Measurements from ENCODE around the gene TEN1. TPM values are rescaled to one million over a fixed set of nuclear protein-coding genes. Genes with fewer than 3 reads are reported as not detected.

The TEN1 gene
- total and polyA plus RNA-seq, 2 of the 13 experiments (the other 11 are each of a cell fraction or from before 2014, with no cell fraction given) = 18.0 to 21.3 TPM

DNA sequence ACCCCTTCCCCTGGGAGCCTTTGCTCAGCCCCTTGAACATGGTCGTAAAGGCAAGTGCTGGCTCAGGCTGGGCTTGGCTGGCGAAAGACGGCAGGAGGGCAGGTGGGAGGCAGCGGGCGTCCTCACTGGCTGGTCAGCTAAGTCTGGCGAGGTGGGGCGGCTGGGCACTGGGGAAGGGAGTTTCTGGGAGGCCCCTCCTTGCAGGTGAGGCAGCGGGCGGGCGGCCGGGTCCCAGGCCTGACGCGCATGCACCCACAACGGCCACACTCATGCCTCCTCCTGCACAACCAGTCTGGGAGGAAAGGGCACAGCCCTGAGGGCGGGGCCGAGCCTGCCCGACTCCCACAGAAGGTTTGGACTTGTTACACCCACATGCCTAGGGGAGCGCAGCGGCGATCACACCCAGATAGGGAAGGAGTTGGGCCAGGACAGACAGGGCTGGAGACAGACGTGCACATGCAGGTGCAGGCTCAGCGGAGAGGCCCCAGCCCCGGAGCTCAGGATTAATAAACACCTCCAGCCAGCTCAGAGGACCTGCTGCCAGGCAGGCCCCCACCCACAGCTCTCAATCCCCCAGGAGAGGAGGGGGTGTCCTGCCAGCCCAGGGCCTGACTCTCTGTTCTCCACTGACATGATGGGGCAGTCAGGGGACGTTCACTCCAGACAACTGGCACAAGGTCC lies 48.3 kb downstream of the TEN1 start, which contains the start of gene EVPL (continued):
- TF ChIP-seq, protein P1, sequence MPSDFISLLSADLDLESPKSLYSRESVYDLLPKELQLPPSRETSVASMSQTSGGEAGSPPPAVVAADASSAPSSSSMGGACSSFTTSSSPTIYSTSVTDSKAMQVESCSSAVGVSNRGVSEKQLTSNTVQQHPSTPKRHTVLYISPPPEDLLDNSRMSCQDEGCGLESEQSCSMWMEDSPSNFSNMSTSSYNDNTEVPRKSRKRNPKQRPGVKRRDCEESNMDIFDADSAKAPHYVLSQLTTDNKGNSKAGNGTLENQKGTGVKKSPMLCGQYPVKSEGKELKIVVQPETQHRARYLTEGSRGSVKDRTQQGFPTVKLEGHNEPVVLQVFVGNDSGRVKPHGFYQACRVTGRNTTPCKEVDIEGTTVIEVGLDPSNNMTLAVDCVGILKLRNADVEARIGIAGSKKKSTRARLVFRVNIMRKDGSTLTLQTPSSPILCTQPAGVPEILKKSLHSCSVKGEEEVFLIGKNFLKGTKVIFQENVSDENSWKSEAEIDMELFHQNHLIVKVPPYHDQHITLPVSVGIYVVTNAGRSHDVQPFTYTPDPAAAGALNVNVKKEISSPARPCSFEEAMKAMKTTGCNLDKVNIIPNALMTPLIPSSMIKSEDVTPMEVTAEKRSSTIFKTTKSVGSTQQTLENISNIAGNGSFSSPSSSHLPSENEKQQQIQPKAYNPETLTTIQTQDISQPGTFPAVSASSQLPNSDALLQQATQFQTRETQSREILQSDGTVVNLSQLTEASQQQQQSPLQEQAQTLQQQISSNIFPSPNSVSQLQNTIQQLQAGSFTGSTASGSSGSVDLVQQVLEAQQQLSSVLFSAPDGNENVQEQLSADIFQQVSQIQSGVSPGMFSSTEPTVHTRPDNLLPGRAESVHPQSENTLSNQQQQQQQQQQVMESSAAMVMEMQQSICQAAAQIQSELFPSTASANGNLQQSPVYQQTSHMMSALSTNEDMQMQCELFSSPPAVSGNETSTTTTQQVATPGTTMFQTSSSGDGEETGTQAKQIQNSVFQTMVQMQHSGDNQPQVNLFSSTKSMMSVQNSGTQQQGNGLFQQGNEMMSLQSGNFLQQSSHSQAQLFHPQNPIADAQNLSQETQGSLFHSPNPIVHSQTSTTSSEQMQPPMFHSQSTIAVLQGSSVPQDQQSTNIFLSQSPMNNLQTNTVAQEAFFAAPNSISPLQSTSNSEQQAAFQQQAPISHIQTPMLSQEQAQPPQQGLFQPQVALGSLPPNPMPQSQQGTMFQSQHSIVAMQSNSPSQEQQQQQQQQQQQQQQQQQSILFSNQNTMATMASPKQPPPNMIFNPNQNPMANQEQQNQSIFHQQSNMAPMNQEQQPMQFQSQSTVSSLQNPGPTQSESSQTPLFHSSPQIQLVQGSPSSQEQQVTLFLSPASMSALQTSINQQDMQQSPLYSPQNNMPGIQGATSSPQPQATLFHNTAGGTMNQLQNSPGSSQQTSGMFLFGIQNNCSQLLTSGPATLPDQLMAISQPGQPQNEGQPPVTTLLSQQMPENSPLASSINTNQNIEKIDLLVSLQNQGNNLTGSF (CRISPR knock-in tag; IDR thresholded peaks at IDR 0.05) = peak; percentile 33; the same call in 1 of the 2 replicates
- TF ChIP-seq RBFOX2 (IDR thresholded peaks at IDR 0.05; ENCODE audit: low read depth, low read length) = peak; percentile 78
- peak; percentile 72 for TF ChIP-seq SALL1 (CRISPR knock-in tag; IDR thresholded peaks at IDR 0.05)
- no peak for TF ChIP-seq CBFB (CRISPR knock-in tag; IDR thresholded peaks at IDR 0.05)
- no peak for TF ChIP-seq ATRX (CRISPR knock-in tag; IDR thresholded peaks at IDR 0.05; ENCODE audit: borderline replicate concordance)
- TF ChIP-seq CREM (IDR thresholded peaks at IDR 0.05) = no peak
- no peak for TF ChIP-seq CREM (CRISPR knock-in tag; IDR thresholded peaks at IDR 0.05)
- no peak for TF ChIP-seq TCF12 (IDR thresholded peaks at IDR 0.05)
- TF ChIP-seq TCF12 (CRISPR knock-in tag; IDR thresholded peaks at IDR 0.05) = no peak
- TF ChIP-seq, protein P2, sequence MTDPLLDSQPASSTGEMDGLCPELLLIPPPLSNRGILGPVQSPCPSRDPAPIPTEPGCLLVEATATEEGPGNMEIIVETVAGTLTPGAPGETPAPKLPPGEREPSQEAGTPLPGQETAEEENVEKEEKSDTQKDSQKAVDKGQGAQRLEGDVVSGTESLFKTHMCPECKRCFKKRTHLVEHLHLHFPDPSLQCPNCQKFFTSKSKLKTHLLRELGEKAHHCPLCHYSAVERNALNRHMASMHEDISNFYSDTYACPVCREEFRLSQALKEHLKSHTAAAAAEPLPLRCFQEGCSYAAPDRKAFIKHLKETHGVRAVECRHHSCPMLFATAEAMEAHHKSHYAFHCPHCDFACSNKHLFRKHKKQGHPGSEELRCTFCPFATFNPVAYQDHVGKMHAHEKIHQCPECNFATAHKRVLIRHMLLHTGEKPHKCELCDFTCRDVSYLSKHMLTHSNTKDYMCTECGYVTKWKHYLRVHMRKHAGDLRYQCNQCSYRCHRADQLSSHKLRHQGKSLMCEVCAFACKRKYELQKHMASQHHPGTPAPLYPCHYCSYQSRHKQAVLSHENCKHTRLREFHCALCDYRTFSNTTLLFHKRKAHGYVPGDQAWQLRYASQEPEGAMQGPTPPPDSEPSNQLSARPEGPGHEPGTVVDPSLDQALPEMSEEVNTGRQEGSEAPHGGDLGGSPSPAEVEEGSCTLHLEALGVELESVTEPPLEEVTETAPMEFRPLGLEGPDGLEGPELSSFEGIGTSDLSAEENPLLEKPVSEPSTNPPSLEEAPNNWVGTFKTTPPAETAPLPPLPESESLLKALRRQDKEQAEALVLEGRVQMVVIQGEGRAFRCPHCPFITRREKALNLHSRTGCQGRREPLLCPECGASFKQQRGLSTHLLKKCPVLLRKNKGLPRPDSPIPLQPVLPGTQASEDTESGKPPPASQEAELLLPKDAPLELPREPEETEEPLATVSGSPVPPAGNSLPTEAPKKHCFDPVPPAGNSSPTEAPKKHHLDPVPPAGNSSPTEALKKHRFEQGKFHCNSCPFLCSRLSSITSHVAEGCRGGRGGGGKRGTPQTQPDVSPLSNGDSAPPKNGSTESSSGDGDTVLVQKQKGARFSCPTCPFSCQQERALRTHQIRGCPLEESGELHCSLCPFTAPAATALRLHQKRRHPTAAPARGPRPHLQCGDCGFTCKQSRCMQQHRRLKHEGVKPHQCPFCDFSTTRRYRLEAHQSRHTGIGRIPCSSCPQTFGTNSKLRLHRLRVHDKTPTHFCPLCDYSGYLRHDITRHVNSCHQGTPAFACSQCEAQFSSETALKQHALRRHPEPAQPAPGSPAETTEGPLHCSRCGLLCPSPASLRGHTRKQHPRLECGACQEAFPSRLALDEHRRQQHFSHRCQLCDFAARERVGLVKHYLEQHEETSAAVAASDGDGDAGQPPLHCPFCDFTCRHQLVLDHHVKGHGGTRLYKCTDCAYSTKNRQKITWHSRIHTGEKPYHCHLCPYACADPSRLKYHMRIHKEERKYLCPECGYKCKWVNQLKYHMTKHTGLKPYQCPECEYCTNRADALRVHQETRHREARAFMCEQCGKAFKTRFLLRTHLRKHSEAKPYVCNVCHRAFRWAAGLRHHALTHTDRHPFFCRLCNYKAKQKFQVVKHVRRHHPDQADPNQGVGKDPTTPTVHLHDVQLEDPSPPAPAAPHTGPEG (CRISPR knock-in tag; IDR thresholded peaks at IDR 0.05) = 0 out of 2 replicates have a peak, but pooled peaks have one; percentile 63
- TF ChIP-seq, protein P3, sequence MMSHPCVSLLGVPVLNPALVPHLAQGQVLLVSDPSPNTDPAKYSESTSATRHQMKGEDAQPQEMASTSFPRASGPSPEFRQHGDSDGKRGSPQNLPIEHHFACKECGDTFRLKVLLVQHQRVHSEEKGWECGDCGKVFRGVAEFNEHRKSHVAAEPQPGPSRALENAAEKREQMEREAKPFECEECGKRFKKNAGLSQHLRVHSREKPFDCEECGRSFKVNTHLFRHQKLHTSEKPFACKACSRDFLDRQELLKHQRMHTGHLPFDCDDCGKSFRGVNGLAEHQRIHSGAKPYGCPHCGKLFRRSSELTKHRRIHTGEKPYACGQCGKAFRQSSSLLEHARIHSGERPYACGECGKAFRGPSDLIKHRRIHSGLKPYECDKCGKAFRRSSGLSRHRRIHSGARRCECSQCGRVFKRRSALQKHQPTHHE (CRISPR knock-in tag; IDR thresholded peaks at IDR 0.05; ENCODE audit: borderline replicate concordance) = peak; percentile 76; the same call in 1 of the 2 replicates
- no peak; the same call in 1 of the 2 replicates for TF ChIP-seq ERF (CRISPR knock-in tag; IDR thresholded peaks at IDR 0.05)
- TF ChIP-seq, protein P4, sequence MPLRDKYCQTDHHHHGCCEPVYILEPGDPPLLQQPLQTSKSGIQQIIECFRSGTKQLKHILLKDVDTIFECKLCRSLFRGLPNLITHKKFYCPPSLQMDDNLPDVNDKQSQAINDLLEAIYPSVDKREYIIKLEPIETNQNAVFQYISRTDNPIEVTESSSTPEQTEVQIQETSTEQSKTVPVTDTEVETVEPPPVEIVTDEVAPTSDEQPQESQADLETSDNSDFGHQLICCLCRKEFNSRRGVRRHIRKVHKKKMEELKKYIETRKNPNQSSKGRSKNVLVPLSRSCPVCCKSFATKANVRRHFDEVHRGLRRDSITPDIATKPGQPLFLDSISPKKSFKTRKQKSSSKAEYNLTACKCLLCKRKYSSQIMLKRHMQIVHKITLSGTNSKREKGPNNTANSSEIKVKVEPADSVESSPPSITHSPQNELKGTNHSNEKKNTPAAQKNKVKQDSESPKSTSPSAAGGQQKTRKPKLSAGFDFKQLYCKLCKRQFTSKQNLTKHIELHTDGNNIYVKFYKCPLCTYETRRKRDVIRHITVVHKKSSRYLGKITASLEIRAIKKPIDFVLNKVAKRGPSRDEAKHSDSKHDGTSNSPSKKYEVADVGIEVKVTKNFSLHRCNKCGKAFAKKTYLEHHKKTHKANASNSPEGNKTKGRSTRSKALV (CRISPR knock-in tag; IDR thresholded peaks at IDR 0.05) = peak; percentile 55; the same call in 1 of the 2 replicates
- peak; percentile 60; the same call in 1 of the 2 replicates for TF ChIP-seq BORCS8-MEF2B (CRISPR knock-in tag; IDR thresholded peaks at IDR 0.05)
- peak; percentile 61; the same call in 1 of the 2 replicates for TF ChIP-seq GATA4 (IDR thresholded peaks at IDR 0.05; ENCODE audit: borderline replicate concordance, low read depth)

All from HepG2 (cell line).